GM12878 (cell line): ENCODE measurements around the gene CDC42SE1. TPM values are rescaled to one million over a fixed set of nuclear protein-coding genes. Genes with fewer than 3 reads are reported as not detected.
A peak's percentile ranks its signal among the peaks of the same experiment; 100 is the strongest.

Experiments used
- ATAC-seq: fragments of 200-7000 bp; cut with Tn5 transposase; 3 replicates; pipeline ENCODE4 v1.9.1; 2020; ENCODE audit warnings: mild to moderate bottlenecking, moderate library complexity
- BruUV-seq: library from RNA; stranded (reverse); fragments of 400-500 nt; replicated peaks from 2 replicates; lab custom pipeline; 2021; lab: Mats Ljungman, UMichigan
- CTCF ChIA-PET: fragments of 300-600 bp; sonication (Branson Sonifier 250); formaldehyde crosslinking; extraction: SDS; loops from one replicate; lab custom pipeline; 2021; ENCODE audit warnings: inconsistent platforms; lab: Yijun Ruan, JAX
- POLR2A ChIA-PET: fragments of 350-600 bp; formaldehyde crosslinking; extraction: SDS; loops from one replicate; lab custom pipeline; 2021; ENCODE audit warnings: inconsistent platforms; lab: Charles Lee
- RAD21 ChIA-PET: fragments of 300-600 bp; sonication (Branson Sonifier 250); formaldehyde crosslinking; loops from one replicate; lab custom pipeline; 2023; ENCODE audit warnings: antibody characterized with exemption; ENCODE audit not compliant: unreplicated experiment; lab: Charles Lee
- SMC1A ChIA-PET: fragments of 300-600 bp; sonication (Branson Sonifier 250); formaldehyde crosslinking; loops from one replicate; lab custom pipeline; 2023; ENCODE audit not compliant: unreplicated experiment, uncharacterized antibody; lab: Charles Lee
- DNase-seq: peaks from one replicate; pipeline ENCODE4 v3.0.0-alpha.2; 2011; ENCODE audit warnings: low read depth, low spot score
- FAIRE-seq: peaks from 3 replicates; lab custom pipeline; 2011; peaks lifted over from hg19 to GRCh38; lab: Jason Lieb, UNC
- H2AFZ ChIP-seq: 2 replicates; pipeline ENCODE4 v1.6.0; 2011; ENCODE audit warnings: low read depth, low read length, control low read depth; ENCODE audit not compliant: control insufficient read depth
- H3K27ac ChIP-seq: 2 replicates; pipeline ENCODE4 v1.5.1; 2011; ENCODE audit warnings: control low read depth; ENCODE audit not compliant: control insufficient read depth, insufficient read depth
- H3K27me3 ChIP-seq, 2 experiments: replicated peaks in 1 of 2; 2 replicates each; pipeline versions ENCODE4 v1.6.0 to v1.6.1; 2011; ENCODE audit warnings: low read length in 1 of 2; ENCODE audit not compliant: control insufficient read depth in 2 of 2, insufficient read depth in 2 of 2
- H3K36me3 ChIP-seq, 2 experiments: 2 replicates each; pipeline ENCODE4 v1.5.1; 2011; ENCODE audit warnings: low read length in 1 of 2; ENCODE audit not compliant: control insufficient read depth in 2 of 2, insufficient read depth in 2 of 2
- H3K4me1 ChIP-seq: 2 replicates; pipeline ENCODE4 v1.6.1; 2011; ENCODE audit warnings: mild to moderate bottlenecking, low read length, moderate library complexity, mixed read lengths; ENCODE audit not compliant: control insufficient read depth, insufficient read depth
- H3K4me2 ChIP-seq: 2 replicates; pipeline ENCODE4 v1.6.0; 2011; ENCODE audit warnings: control low read depth; ENCODE audit not compliant: control insufficient read depth, insufficient read depth
- H3K4me3 ChIP-seq: fragments of 200-600 bp; sonication (generic); 2 replicates; pipeline ENCODE4 v1.5.1; 2016
- H3K79me2 ChIP-seq: 2 replicates; pipeline ENCODE4 v1.6.0; 2011; ENCODE audit warnings: low read length; ENCODE audit not compliant: control insufficient read depth, insufficient read depth
- H3K9ac ChIP-seq: 2 replicates; pipeline ENCODE4 v1.8.0; 2011; ENCODE audit warnings: low read length, control low read depth, mixed read lengths; ENCODE audit not compliant: control insufficient read depth, insufficient read depth
- H3K9me3 ChIP-seq: replicated peaks from 3 replicates; pipeline ENCODE4 v1.5.1; 2011; ENCODE audit warnings: mild to moderate bottlenecking, low read length; ENCODE audit not compliant: control insufficient read depth, insufficient read depth
- H4K20me1 ChIP-seq: 2 replicates; pipeline ENCODE4 v1.6.0; 2011; ENCODE audit not compliant: control insufficient read depth, insufficient read depth
- PAX8 ChIP-seq: fragments of 450-650 bp; IDR thresholded peaks from 2 replicates; pipeline ENCODE4 v1.6.1; 2017; ENCODE audit warnings: mild to moderate bottlenecking, moderate library complexity
- POLR2AphosphoS5 ChIP-seq: IDR thresholded peaks from 2 replicates; pipeline ENCODE4 v1.6.1; 2011; ENCODE audit warnings: mild to moderate bottlenecking, low read length, inconsistent platforms
- RUNX3 ChIP-seq: IDR thresholded peaks from 2 replicates; pipeline ENCODE4 v1.6.1; 2012; ENCODE audit warnings: low read length, inconsistent platforms
- SMAD5 ChIP-seq: IDR thresholded peaks from 2 replicates; pipeline ENCODE4 v1.6.1; 2016; ENCODE audit warnings: antibody characterized with exemption, low read depth
- ZBED1 ChIP-seq: IDR thresholded peaks from 2 replicates; pipeline ENCODE4 v1.6.1; 2016; ENCODE audit warnings: borderline replicate concordance
- ZNF217 ChIP-seq: fragments of 450-650 bp; IDR thresholded peaks from 2 replicates; pipeline ENCODE4 v1.6.1; 2017; ENCODE audit warnings: antibody characterized with exemption, mild to moderate bottlenecking
- WGBS: methylation state at CpG from one replicate; pipeline ENCODE4 v1.1.6; 2016; ENCODE audit warnings: low lambda C conversion rate; ENCODE audit not compliant: insufficient replicate concordance, insufficient coverage; ENCODE audit errors: missing lambda C conversion rate; 5-methylcytosine and 5-hydroxymethylcytosine counted together
- in situ Hi-C: fragments of 300-500 bp; cut with MboI; formaldehyde crosslinking; loops from 9 replicates; pipeline ENCODE4 v1.14.3; 2018; ENCODE audit warnings: mixed read lengths
- intact Hi-C: fragments of 100-400 bp; cut with micrococcal nuclease; formaldehyde crosslinking; loops from one replicate; pipeline ENCODE4 v1.14.2; 2022; ENCODE audit not compliant: unreplicated experiment
- polyA plus RNA-seq, 11 experiments: library from polyadenylated mRNA; depleted of rRNA in 4 of 11; unstranded in 6 of 11; stranded (reverse) in 5 of 11; fragments of >200 nt; fragmentation: Nextera tagmentation in 4 of 11; fragmentation: Illumina TruSeq in 1 of 11; extraction: Ambion mirVana in 4 of 11; extraction: Trizol in 1 of 11; gene quantifications; 1 replicate in 1 of 11; 2 replicates in 10 of 11; pipeline versions ENCODE4 v1.2.1 to v1.2.3, GENCODE V29; 2011 to 2016; ENCODE audit warnings: inconsistent platforms in 2 of 11, missing spikeins in 2 of 11, low read depth in 1 of 11
- total RNA-seq, 4 experiments: library from RNA; depleted of rRNA in 3 of 4; stranded (reverse); fragments of >200 nt in 3 of 4; fragmentation: Illumina TruSeq in 1 of 4; extraction: Trizol in 1 of 4; gene quantifications; 2 replicates each; pipeline versions ENCODE4 v1.2.1 to v1.2.3, GENCODE V29; 2013 to 2021
- TF ChIP-seq, protein P1 (sequence below): fragments of 150-350 bp; IDR thresholded peaks from 2 replicates; pipeline ENCODE4 v1.6.1; 2016; ENCODE audit warnings: low read depth, low read length

CDC42SE1 gene
- total and polyA plus RNA-seq, 10 of the 15 experiments (the other 5 are each of a cell fraction or from before 2014, with no cell fraction given) = 35.7 to 112 (median 74.3) TPM

DNA sequence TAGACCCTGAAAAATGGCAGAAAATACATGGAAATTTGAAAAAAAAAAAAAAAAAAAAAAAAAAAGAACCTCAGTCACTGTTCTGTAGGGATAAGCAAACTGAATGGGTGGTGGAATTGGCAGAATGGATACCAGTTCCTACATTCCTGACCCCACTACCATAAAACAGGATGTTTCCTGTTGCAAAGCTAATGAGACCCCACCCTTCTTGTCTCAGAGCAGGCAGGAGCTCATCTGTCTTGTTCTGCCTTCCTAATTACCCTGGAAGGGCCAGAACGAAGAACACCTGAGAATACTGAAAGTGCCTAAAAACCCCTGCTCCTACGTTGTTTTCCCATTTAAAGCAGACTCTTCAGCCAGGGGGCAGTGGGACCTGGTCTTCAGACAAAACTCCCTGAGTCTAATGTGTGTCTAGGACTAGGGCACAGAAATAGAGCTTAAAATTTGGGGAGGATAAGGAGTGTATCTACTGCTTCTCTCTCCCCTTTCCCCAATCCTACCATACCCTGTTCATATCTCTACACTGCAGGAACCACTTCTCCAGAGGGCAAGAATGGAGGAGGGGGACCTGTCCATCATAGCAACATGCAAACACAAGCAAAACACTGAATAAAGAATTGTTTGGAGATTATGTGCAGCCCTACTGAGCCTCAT, 7.9 kb downstream of the CDC42SE1 start:
- Histone ChIP-seq H3K27ac (no peak overlapping the region), H4K20me1 (peaks cover 3% of the 10 kb centered on the region; the same call in 1 of the 2 replicates), H3K9ac (no peak overlapping the region), H3K36me3 (peaks cover 14 to 41% of the 10 kb centered on the region in 2 experiments), H3K4me1 (peaks cover 21% of the 10 kb centered on the region), H3K79me2 (peaks cover 16% of the 10 kb centered on the region), H3K4me2 (no peak overlapping the region), H3K27me3 (no peaks in the 10 kb centered on the region), H3K9me3 (no peaks in the 10 kb centered on the region), H2AFZ (no peak overlapping the region), H3K4me3 (no peak overlapping the region)
- WGBS = 94% methylated on average over 2 of the region's 2 CpGs
- ChIA-PET RAD21 (no interaction called here), SMC1A (interaction anchor here (1.2 kb wide), 1 partner anchor 20 kb away, joined by 3 read pairs; no protein-coding TSS in a partner anchor), POLR2A (interaction anchor here (0.7 to 1.0 kb wide), 2 partner anchors 8 to 46 kb away, joined by 3 to 4 read pairs; no protein-coding TSS in a partner anchor), CTCF (interaction anchor here (1.0 to 9.5 kb wide), 3 partner anchors 8 to 45 kb away, joined by 3 to 76 read pairs (median 4); partner anchors contain the start of genes CDC42SE1, MINDY1 and MLLT11)
- BruUV-seq = no TSS peak
- no peak for ATAC-seq
- DNase-seq = no peak
- TF ChIP-seq SMAD5 (no peak), PAX8 (no peak), ZNF217 (no peak), RUNX3 (no peak), ZBED1 (peak; percentile 31; the same call in 1 of the 2 replicates), POLR2AphosphoS5 (peak; percentile 27; the same call in 1 of the 2 replicates)
- TF ChIP-seq, protein P1, sequence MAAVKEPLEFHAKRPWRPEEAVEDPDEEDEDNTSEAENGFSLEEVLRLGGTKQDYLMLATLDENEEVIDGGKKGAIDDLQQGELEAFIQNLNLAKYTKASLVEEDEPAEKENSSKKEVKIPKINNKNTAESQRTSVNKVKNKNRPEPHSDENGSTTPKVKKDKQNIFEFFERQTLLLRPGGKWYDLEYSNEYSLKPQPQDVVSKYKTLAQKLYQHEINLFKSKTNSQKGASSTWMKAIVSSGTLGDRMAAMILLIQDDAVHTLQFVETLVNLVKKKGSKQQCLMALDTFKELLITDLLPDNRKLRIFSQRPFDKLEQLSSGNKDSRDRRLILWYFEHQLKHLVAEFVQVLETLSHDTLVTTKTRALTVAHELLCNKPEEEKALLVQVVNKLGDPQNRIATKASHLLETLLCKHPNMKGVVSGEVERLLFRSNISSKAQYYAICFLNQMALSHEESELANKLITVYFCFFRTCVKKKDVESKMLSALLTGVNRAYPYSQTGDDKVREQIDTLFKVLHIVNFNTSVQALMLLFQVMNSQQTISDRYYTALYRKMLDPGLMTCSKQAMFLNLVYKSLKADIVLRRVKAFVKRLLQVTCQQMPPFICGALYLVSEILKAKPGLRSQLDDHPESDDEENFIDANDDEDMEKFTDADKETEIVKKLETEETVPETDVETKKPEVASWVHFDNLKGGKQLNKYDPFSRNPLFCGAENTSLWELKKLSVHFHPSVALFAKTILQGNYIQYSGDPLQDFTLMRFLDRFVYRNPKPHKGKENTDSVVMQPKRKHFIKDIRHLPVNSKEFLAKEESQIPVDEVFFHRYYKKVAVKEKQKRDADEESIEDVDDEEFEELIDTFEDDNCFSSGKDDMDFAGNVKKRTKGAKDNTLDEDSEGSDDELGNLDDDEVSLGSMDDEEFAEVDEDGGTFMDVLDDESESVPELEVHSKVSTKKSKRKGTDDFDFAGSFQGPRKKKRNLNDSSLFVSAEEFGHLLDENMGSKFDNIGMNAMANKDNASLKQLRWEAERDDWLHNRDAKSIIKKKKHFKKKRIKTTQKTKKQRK = no peak
- FAIRE-seq = no peak
- intact Hi-C loops = no loop called here
- in situ Hi-C loops = no loop called here
